Myocyte (in vitro differentiated cells): Measurements from ENCODE around the gene SPIB. TPM values are rescaled to one million over a fixed set of nuclear protein-coding genes. Genes with fewer than 3 reads are reported as not detected.
"Not testable (repeated sequence)": the region's sequence is repeated elsewhere in the genome, so short reads cannot be mapped to it uniquely, and the experiment has no call there.

Experiments used
- DNase-seq: peaks from one replicate; pipeline ENCODE4 v3.0.0-alpha.2; 2012; ENCODE audit warnings: low read depth
- total RNA-seq: library from RNA; depleted of rRNA; stranded (reverse); fragments of >200 nt; gene quantifications from 2 replicates; pipeline ENCODE4 v1.2.3, GENCODE V29; 2014

Gene SPIB
- total RNA-seq, 1 donor from 2014 or later, result 2.4 TPM

DNA sequence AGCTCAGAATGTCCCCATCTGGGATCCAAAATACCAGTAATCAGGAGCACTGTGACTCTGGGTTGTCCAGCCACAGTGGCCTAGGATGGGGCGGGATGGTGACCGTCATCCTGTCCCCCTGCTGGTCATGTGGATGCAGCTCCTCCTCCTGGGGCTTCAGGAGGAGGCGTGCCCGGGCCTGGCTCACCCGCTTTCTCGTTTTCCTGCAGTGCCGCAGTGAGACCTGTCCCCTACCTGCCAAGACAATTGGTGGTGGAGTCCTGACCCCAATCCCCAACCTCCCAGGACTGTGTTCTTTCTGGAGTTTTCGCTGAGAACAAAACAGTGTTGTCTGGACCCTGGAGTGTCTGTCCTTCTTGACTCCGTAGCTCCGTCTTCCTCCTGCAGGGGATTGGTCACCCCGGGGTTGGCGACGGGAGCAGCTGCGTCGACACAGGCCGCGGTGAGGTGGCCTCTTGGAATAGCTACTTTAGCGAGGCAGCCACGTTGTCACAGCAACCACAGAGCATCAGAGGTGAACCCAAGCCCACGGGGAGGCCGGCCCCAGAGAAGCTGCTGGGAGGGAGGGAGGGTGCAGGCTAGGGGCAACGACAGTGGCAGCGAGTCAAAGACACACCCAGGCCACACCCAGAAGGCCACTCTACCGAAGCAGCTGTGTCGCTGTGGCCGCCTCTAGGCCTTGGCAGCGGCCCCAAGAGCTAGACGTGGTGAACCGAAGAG, 47.4 kb downstream of the SPIB start:
- DNase-seq, result peak; percentile 97

DNA sequence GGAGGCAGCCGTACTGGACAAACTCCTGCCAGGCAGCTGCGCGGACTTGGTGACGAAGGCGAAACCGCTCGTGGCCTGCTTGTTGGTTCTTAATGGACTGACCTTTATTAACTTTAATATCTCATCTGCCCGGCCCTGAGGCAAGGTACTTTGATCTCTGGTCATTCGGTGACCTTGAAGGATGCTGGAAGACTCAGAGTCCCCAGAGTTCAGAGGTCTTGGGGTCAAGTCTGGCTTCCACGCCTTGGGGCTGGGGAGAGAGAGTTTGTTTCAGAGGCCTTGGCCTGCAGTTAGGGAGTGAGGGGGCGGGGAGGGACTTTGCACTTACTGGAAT, 47.9 kb downstream of the SPIB start:
- no peak for DNase-seq

DNA sequence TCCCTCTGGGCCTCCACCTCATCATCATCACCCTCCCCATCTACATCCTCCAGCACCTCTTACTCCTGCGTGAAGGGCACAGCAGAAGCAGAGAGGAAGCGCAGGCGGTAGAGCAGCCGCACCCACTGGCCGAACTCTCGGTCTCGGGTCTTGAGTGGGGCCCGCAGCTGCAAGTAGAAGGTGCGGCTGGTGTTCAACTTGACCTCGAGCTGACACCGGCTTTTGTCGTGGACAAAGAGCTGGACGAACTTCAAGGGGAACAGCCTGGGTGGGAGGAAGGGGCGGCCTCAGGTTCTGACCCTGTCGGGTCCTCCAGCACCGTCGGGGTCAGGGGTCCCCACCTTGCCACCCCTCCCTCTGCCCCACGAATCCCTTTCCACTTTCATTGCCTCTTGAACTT, 48.8 kb downstream of the SPIB start:
- DNase-seq, result no peak

DNA sequence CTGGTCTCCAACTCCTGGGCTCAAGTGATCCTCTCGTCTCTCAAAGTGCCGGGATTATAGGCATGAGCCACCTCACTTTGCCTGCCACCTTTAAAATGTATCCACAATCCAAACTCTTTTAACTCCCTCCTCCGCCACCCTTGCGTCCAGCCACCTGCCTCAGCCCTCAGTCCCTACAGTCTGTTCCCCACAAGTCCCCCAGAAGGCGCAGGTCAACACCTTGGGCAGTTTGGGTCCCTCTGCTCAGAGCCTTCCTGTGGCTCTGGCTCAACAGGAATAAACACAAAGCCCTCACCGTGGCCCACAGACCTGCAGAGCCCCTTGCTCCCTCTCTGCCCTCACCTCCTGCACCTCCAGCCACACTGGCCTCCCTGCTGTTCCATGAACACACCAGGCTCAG, 50.1 kb downstream of the SPIB start:
- no peak for DNase-seq

DNA sequence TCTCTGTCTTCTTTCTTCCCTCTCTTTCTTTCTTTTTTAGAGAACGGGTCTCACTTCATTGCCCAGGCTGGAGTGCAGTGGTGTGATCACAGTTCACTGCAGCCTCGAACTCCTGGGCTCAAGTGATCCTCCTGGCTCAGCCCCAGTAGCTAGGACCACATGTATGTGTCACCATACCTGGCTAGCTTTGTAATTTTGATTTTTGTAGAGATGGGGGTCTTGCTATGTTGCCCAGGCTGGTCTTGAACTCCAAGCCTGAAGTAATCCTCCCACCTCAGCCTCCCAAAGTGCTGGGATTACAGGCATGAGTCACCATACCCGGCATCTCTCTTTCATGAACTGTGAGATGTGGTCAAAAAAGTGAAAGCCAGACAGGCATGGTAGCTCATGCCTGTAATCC, 54.6 kb downstream of the SPIB start:
- DNase-seq, result not testable (repeated sequence)

DNA sequence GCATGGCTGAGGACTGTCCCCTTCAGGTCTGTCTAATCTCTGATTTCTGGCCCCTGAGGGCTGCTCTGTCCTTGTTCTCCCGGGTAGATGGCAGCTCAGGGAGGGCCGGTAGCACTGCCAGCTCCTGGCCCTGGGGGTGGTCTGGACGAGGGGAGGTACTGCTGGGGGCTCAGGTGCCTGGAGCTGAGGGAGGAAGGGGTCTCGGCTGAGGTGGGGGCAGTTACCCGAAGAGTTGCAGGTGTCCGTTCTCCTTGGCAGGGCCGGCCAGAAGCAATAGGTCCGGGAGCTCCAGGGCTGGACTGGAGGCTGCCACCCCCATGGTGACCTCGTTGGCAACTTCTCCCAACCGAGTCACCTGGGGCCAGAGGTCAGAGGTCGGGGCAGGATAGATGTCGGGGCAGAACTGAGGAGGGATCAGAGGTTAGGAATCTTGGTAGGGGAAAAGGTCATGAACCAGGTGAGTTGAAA, 56.4 kb downstream of the SPIB start:
- no peak for DNase-seq

DNA sequence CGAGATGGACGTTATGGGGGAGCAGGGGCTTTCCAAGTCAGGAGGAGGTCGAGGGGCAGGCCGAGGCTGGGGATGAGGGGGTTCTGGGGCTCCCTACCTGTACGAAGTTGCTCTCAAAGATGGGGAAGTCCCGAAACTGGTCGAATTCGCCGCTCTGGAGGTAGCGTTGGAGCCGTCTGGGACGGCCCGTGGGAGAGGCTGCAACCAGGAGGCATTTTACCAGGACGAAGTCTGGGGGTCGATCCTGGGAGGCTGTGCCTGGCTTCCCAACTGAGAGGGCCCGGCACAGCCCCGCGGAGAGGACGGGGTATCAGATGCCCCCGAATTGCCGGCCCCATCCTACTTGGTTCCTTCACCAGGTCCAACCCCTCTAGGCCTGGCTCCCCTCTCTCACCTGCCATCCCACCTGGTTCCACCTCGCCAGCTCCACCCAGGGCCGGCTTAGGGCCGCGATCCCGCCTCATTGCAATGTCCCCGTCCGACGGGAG, 57.0 kb downstream of the SPIB start:
- no peak for DNase-seq

DNA sequence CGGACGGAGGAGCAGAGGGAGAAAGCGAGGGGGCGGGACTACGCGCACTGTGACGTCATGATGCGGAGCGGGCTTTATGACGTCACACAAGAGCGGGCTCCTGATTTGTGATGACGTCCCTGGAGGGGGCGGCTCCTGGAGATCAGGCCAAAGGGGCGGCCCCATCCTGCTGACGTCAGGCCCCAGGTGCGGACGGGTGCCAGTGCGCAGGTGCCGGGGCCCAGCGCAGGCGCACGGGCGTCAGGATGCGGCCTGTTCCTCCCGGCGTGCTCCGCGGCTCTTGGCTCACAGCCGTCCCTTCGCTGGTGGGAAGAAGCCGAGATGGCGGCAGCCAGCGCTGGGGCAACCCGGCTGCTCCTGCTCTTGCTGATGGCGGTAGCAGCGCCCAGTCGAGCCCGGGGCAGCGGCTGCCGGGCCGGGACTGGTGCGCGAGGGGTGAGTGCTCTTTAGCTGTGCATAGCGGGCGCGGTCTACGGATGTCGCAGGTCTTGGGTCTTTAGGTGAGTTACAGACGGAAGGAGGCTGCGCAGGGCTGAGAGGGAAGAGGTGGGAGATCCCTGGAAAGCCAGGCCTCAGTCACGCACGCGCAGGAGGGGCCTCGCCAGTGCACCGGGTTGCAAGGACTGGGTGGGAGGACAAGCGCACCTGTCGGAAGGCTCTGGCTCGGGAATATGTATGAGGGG, 57.6 kb downstream of the SPIB start, which contains the start of the genes EMC10 and GARIN5A:
TSS of gene EMC10 (plus strand) at position 284 of the 683 bp plus-strand sequence. CDS start at position 322, 38 bp downstream.
TSS of gene GARIN5A (minus strand) at position 625 of the 683 bp plus-strand sequence. CDS start at position 165, 460 bp downstream.
- peak; percentile 90 for DNase-seq

DNA sequence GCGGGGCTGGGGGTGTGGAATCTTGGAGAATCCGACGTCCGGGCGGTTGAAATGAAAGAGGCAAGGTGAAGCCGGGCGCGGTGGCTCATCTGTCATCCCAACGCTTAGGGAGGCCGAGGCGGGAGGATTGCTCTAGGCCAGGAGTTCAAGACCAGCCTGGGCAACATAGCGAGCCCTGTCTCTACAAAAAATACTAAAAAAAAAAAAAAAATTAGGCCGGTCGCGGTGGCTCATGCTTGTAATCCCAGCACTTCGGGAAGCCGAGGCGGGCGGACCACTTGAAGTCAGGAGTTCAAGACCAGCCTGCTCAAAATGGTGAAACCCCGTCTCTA, 58.1 kb downstream of the SPIB start:
- DNase-seq, result no peak

DNA sequence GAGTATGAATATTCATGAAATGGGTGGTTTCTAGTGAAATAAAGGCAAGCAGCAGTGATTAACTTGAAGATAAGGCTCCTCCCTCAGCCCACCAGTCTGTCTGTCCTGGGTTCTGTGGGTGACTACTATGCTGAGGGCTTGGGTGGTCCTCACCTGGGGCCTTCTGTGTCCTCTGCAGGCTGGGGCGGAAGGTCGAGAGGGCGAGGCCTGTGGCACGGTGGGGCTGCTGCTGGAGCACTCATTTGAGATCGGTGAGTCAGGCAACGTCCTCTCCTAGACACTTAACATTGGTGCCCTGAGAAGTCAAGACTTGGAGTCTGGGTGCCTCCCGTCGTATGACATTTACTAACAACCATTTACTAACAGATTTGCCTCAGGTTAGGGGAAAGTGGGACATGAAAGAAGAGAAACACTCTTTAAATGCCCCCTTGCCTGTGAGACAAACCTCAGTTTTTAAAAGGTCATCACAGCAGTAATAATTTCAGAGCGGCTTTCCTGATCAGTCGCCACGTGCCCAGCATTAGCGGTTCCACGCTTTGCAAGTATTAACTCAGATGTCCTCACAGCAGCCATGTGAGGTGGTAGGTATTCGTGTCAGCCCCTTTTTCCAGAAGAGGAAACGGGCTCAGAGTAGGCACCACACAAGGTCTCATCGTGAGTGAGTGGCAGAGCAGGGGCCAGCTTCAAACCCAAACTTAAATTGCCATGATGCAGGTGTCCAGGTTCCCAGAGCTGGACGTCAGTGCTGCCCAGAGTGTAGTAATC, 59.2 kb downstream of the SPIB start:
- no peak for DNase-seq

DNA sequence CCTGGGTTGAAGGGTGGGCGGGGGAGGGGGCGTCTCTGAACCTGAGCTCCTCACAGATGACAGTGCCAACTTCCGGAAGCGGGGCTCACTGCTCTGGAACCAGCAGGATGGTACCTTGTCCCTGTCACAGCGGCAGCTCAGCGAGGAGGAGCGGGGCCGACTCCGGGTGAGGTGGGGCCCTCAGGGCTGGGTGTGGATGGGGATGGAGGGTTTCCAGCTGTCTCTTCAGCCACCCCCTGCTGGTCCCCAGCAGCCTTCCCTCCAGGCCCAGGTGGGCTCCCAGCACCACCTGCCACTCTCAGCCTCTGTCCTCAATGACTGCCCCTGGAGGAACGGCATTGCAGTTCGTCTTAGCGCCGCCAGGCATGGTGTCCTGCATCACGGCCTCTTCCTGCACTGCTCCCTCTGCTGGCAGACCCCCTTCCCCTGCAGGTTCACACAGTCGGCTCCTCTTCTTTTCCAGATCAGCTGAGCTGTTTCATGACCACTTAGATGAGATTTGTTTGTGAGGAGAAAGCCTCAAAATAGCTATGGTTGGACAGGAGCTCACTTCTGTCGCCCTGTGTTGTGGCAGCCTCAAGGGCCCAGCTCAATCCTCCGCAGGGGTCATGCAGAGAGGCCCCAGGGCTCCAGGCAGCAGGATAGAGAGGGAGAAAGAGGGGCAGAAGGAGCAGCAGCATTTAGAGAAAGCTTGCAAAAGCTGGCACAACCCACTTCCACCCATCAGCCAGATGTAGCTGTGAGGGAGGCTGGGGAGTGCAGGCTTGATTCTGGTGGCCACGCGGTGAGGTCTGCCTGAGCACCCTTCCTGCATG, 60.4 kb downstream of the SPIB start:
- DNase-seq, result no peak

DNA sequence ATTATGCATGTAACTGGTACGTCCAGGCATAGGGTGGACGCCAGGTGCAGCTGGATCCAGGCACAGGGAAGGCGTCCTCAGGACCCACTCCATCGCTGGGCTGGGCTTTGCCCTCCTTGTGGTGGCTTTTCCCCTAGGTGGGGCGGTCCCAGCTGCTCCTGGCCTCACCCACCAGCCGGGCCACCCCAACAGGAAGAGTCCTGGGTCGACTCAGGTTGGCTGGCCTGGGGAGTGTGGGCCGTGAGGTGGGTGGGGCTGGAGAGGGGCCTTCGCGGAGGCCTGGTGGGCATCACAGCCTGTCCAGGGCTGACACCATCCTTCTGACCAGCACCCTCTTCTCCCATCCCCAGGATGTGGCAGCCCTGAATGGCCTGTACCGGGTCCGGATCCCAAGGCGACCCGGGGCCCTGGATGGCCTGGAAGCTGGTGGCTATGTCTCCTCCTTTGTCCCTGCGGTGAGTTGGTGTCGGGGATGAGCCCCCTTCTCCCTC, 61.1 kb downstream of the SPIB start:
- DNase-seq, result no peak

DNA sequence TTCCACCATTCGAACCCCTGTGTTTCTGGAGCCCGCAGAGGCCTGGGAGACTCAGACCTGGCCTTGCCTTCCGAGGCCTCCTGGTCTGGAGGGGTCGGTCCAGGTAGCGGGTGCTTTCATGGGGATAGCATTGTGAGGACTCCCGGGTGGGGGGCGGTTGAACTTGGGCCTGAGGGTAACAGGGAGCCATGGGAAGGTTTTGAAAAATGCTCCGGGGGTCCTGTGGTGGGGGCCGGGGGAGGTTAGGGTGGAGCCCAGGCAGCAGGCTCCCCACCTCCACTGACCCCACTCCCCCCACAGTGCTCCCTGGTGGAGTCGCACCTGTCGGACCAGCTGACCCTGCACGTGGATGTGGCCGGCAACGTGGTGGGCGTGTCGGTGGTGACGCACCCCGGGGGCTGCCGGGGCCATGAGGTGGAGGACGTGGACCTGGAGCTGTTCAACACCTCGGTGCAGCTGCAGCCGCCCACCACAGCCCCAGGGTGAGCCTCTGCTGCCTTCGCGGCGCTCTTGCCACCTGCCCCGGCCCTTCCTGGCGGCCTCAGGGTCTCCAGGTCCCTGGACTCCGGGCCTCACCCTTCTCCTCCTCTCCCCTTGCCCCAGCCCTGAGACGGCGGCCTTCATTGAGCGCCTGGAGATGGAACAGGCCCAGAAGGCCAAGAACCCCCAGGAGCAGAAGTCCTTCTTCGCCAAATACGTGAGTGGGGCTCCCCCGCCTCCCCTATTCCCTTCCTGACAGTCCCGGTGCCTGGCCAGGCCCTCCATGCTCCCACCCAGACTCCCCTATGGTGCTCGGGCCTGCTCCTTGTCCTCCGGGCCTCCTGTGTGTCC, 61.8 kb downstream of the SPIB start:
- DNase-seq, result no peak

Other genes starting within 250 kb of the SPIB start
- gene MYH14, start 215.3 kb upstream of the SPIB start, total RNA-seq, result not detected in 2 replicates
- gene KCNC3, start 89.6 kb upstream of the SPIB start, total RNA-seq, result not detected in 2 replicates
- gene NAPSA, start 53.3 kb upstream of the SPIB start, total RNA-seq, result 0.48 and 1.7 TPM in 2 replicates
- 70.3 and 80.5 TPM in 2 replicates for gene NR1H2, start 42.5 kb upstream of the SPIB start, total RNA-seq
- gene POLD1, start 34.6 kb upstream of the SPIB start, total RNA-seq, result 22.0 and 26.3 TPM in 2 replicates
- 65.8 and 124 TPM in 2 replicates for gene MYBPC2, start 14.0 kb downstream of the SPIB start, total RNA-seq
- 207 and 210 TPM in 2 replicates for gene EMC10, start 57.6 kb downstream of the SPIB start, total RNA-seq
- gene GARIN5A, start 57.9 kb downstream of the SPIB start, total RNA-seq, result 1.5 and 3.0 TPM in 2 replicates
- 29.8 and 39.9 TPM in 2 replicates for gene JOSD2, start 92.3 kb downstream of the SPIB start, total RNA-seq
- not detected in 2 replicates for gene ASPDH, start 95.0 kb downstream of the SPIB start, total RNA-seq
- 0.05 TPM in 1 of 2 replicates, not detected in the other for gene LRRC4B, start 149.5 kb downstream of the SPIB start, total RNA-seq
- gene SYT3, start 220.9 kb downstream of the SPIB start, total RNA-seq, result not detected in 2 replicates
- not detected in 2 replicates for gene C19orf81, start 230.5 kb downstream of the SPIB start, total RNA-seq